GM12892 (cell line): Measurements from ENCODE around the gene SLC38A10.

Experiments
- POLR2A ChIP-seq: IDR thresholded peaks from 2 replicates; pipeline ENCODE4 v1.6.1; 2011; ENCODE audit warnings: low read depth, low read length, control low read depth
- POLR2AphosphoS5 ChIP-seq: IDR thresholded peaks from 2 replicates; pipeline ENCODE4 v1.6.1; 2011; ENCODE audit warnings: low read depth, low read length, control low read depth

GRCh38 chr17:81252326-81252986, 42.7 kb downstream of the SLC38A10 start:
- TF ChIP-seq POLR2AphosphoS5 = no peak
- no peak for TF ChIP-seq POLR2A
